Mucosa of rectum (tissue), 2 donors: ENCODE results near the gene FLNB.

Experiments
- H3K27ac ChIP-seq, 2 donors: one replicate each; pipeline ENCODE4 v1.7.0; 2013; ENCODE audit warnings: inconsistent platforms in 2 of 2, low read depth in 2 of 2, low read length in 2 of 2
- H3K27me3 ChIP-seq, 2 donors: one replicate each; pipeline ENCODE4 v1.7.0; 2013; ENCODE audit warnings: low read length in 2 of 2; ENCODE audit not compliant: control insufficient read depth in 2 of 2, insufficient read depth in 2 of 2
- H3K36me3 ChIP-seq, 2 donors: one replicate each; pipeline ENCODE4 v1.7.0; 2013; ENCODE audit warnings: low read length in 2 of 2; ENCODE audit not compliant: control insufficient read depth in 2 of 2, insufficient read depth in 2 of 2
- H3K4me1 ChIP-seq, 2 donors: one replicate each; pipeline ENCODE4 v1.7.0; 2013; ENCODE audit warnings: low read length in 2 of 2, mild to moderate bottlenecking in 1 of 2; ENCODE audit not compliant: control insufficient read depth in 2 of 2, insufficient read depth in 2 of 2
- H3K4me3 ChIP-seq, 2 donors: one replicate each; pipeline ENCODE4 v1.7.0; 2013; ENCODE audit warnings: low read length in 2 of 2
- H3K9ac ChIP-seq, 2 donors: one replicate each; pipeline ENCODE4 v1.7.0; 2013; ENCODE audit warnings: low read length in 2 of 2, low read depth in 1 of 2, mild to moderate bottlenecking in 1 of 2
- H3K9me3 ChIP-seq, 2 donors: one replicate each; pipeline ENCODE4 v1.7.0; 2013; ENCODE audit warnings: low read length in 2 of 2; ENCODE audit not compliant: control insufficient read depth in 2 of 2
- donor health status: healthy.
- donor health status: Normal muscosa, but diverticular disease.

The FLNB gene

DNA sequence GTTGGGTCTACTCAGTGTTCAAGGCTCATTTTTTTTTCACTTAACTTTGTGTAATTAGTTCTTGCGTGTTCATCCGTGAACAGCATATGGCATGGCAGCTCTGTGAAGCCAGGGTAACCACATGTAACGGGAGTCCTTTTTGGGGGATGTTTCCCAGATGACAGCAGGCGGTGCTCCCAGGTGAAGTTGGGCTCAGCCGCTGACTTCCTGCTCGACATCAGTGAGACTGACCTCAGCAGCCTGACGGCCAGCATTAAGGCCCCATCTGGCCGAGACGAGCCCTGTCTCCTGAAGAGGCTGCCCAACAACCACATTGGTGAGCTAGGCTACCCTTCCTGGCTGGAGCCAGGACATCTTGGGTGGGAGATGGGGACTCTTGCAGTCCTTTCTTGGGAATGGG lies 139.8 kb downstream of the FLNB start:
- Histone ChIP-seq H3K4me3 (no peak overlapping the region), H3K36me3 (peaks cover 89 to 95% of the 10 kb centered on the region in 2 donors), H3K9me3 (no peaks in the 10 kb centered on the region), H3K27me3 (no peaks in the 10 kb centered on the region), H3K9ac (no peak overlapping the region), H3K27ac (no peak overlapping the region), H3K4me1 (no peaks in the 10 kb centered on the region)

DNA sequence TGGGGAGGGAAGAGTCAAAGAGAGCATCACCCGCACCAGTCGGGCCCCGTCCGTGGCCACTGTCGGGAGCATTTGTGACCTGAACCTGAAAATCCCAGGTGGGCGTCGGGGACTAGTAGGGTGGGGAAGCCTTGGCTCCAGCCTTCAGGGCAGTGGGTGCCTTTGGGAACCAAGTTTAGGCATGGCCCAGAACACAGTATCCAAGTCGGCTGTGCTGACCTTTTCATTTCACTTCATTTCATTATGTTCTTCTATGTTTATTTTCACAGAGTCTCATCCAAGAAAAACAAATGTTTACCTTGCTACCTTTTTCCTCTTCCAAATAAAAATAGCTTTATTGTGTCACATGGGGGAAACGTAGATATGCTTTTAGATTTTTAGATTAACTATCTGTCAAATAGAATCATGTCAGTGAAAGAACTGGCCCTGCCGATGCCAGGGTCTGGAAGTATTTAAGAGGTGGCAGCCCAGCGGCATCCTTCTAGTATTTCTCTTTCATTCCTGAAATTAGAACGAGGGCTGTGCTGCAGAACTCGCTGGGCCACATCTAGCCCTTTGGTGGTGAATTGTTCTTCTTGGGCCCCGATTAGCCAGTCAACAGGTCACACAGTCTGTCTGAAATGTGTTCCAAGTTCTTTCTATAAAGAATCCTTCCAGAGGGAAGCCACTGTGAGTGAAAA lies 142.0 kb downstream of the FLNB start:
- no peaks in the 10 kb centered on the region for H3K4me1 ChIP-seq
- no peak overlapping the region for H3K4me3 ChIP-seq
- no peak overlapping the region for H3K9ac ChIP-seq
- peaks cover 91 to 94% of the 10 kb centered on the region in 2 donors for H3K36me3 ChIP-seq
- no peaks in the 10 kb centered on the region for H3K27me3 ChIP-seq
- H3K9me3 ChIP-seq: no peaks in the 10 kb centered on the region
- no peak overlapping the region for H3K27ac ChIP-seq

DNA sequence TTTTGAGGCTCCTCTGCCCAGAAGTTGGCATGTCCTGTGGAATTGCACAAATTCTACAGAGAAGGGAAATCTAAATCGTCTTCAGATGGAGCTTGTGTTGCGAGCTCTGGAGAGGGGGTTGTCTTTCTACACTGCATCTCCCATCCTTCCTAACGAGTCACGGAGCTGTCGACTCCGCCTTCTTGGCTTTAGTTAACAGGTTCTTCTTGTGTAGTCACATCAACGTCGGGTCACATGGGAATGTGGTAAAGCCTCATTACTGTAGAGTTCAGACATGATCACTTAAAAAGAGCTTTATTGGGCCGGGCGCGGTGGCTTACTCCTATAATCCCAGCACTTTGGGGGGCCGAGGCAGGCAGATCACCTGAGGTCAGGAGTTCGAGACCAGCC lies 142.6 kb downstream of the FLNB start:
- H3K9me3 ChIP-seq: no peaks in the 10 kb centered on the region
- no peak overlapping the region for H3K9ac ChIP-seq
- H3K4me1 ChIP-seq: no peaks in the 10 kb centered on the region
- no peaks in the 10 kb centered on the region for H3K27me3 ChIP-seq
- no peak overlapping the region for H3K4me3 ChIP-seq
- H3K27ac ChIP-seq: no peak overlapping the region
- H3K36me3 ChIP-seq: peaks cover 90 to 92% of the 10 kb centered on the region in 2 donors

DNA sequence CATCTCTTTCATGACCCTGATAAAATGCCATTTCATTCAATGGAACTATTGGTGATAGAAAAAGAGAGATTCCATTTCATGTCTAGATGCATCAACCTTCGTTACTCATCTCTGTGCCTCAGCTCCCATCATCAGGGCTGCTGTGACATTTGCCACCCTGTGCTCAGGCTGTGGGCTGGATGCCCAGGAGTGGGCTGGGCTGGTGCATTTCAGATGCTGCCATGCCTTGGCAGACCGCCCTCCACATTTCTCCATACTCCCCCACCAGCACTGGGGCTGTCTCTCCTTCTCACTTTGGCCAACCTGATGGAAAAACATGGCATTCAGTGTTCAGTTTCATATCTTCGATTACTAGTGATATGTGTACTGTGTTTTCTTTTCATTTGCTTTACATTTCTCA lies 143.4 kb downstream of the FLNB start:
- H3K9ac ChIP-seq: no peak overlapping the region
- H3K9me3 ChIP-seq: no peaks in the 10 kb centered on the region
- H3K4me1 ChIP-seq: no peaks in the 10 kb centered on the region
- no peak overlapping the region for H3K4me3 ChIP-seq
- no peak overlapping the region for H3K27ac ChIP-seq
- no peaks in the 10 kb centered on the region for H3K27me3 ChIP-seq
- H3K36me3 ChIP-seq: peaks cover 90 to 92% of the 10 kb centered on the region in 2 donors

DNA sequence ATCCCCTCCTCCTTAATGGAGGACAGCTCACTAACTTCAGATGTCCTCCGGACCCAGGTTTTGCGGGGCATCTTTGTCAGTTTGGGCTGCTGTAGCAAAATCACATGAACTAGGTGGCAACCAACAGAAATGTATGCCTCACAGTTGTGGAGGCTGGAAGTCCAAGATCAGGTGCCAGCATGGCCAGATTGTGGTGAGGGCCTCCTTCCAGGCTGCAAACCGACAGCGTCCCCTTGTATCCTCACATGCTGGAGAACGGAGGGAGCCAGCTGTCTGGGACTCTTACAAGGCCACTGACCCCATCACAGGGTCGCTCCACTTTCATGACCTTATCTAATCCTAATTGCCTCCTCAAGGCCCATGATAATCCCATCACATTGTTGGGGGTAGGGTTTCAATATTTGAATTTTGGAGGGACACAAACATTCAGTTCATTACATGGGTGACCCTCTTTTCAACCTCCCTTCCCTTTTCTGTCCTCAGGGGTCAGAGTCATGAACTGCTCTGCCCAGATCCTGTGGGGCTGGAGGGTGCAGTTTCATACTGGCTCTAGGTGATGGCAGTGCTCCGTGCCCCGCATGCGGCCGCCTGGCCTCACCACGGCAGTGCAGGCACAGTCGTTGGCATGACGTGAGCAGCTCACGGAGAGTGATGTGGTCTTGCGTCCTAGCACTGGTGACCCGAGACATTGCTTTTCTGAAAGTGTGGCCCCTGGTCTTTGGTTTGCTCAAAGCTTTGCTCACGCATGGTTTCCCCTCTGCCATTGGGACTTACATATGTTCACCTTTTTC lies 144.2 kb downstream of the FLNB start:
- Histone ChIP-seq H3K4me3 (no peak overlapping the region), H3K27me3 (no peaks in the 10 kb centered on the region), H3K36me3 (peaks cover 90 to 92% of the 10 kb centered on the region in 2 donors), H3K9ac (no peak overlapping the region), H3K9me3 (no peaks in the 10 kb centered on the region), H3K27ac (no peak overlapping the region), H3K4me1 (no peaks in the 10 kb centered on the region)

DNA sequence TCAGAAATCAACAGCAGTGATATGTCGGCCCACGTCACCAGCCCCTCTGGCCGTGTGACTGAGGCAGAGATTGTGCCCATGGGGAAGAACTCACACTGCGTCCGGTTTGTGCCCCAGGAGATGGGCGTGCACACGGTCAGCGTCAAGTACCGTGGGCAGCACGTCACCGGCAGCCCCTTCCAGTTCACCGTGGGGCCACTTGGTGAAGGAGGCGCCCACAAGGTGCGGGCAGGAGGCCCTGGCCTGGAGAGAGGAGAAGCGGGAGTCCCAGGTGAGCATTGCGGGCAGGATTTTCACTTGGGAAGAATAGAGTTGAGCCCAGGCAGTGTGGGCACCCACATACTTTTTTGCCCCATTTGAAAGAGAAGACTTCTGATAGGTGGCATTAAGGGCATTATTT lies 145.1 kb downstream of the FLNB start:
- Histone ChIP-seq H3K27ac (no peak overlapping the region), H3K36me3 (peaks cover 90 to 91% of the 10 kb centered on the region in 2 donors), H3K4me3 (no peak overlapping the region), H3K4me1 (no peaks in the 10 kb centered on the region), H3K9me3 (no peaks in the 10 kb centered on the region), H3K9ac (no peak overlapping the region), H3K27me3 (no peaks in the 10 kb centered on the region)

DNA sequence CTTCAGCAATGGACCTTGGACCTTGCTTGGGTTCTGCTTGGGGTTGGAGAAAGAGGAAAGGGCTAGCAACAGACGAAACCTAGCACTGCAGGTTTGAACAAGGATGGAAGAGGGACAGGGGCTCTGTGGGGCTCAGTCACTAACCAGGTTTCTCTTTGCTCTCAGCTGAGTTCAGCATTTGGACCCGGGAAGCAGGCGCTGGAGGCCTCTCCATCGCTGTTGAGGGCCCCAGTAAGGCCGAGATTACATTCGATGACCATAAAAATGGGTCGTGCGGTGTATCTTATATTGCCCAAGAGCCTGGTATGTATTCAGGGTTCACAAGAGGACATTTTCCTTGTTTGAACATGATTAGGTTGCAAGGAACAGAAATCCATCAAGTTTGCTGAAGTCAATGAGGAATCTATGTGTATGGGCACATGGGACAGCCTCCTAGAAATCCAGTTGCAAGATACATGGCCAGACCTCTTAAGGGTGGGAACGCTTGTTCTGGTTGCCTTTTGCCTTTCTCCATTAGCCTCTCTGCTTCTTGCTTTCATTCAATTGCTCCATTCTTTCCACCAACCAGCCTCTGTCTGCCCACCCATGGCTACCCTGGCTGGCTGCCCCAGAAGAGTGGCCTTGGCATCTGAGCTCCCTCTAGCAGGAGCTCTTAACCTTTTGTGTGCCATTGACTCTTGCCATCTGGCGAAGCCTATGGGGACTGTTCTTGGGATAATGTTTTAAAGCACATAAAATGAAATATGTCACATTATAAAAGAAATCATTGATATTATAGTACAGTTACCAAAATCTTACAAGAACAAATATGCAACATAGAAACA lies 146.6 kb downstream of the FLNB start:
- Histone ChIP-seq H3K4me1 (no peaks in the 10 kb centered on the region), H3K9me3 (no peaks in the 10 kb centered on the region), H3K27ac (no peak overlapping the region), H3K9ac (no peak overlapping the region), H3K4me3 (no peak overlapping the region), H3K27me3 (no peaks in the 10 kb centered on the region), H3K36me3 (peaks cover 90 to 91% of the 10 kb centered on the region in 2 donors)

DNA sequence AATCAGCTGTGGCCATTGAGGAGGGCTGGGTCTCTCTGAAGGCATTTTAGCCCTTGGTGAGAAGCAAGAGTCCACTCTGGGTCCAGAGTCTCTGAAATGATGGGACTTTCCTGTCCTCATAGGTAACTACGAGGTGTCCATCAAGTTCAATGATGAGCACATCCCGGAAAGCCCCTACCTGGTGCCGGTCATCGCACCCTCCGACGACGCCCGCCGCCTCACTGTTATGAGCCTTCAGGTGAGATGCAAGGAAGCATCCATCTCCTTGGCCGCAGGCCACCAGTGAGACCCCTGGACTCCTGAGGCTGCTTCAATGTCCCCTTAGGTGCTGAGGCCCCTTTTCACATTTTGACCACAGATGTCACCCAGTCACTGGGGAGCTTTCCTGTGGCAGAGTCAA lies 147.6 kb downstream of the FLNB start:
- Histone ChIP-seq H3K27me3 (no peaks in the 10 kb centered on the region), H3K9me3 (no peaks in the 10 kb centered on the region), H3K4me1 (no peaks in the 10 kb centered on the region), H3K27ac (no peak overlapping the region), H3K9ac (no peak overlapping the region), H3K36me3 (peaks cover 87 to 88% of the 10 kb centered on the region in 2 donors), H3K4me3 (no peak overlapping the region)

DNA sequence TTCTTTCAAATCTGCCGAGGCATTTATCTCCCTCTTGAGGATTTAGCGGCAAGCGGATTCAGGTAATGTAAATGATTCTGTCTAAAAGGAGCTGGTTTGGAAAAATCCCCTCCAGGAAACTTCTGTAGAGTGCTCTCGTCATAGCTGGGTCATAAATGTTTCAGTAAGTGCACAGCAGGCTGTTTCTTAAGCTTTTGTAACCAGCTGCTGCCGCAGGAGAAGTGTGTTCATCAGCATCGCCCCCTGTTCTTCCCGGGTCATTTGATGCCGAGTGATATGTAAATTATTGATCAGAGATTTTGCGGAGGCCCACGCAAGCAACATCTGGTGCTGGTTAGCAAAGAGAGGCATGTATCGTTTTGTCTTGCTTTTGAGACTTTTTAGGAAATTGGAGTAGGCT lies 149.5 kb downstream of the FLNB start:
- no peak overlapping the region for H3K9ac ChIP-seq
- H3K4me3 ChIP-seq: no peak overlapping the region
- H3K4me1 ChIP-seq: no peaks in the 10 kb centered on the region
- H3K9me3 ChIP-seq: no peaks in the 10 kb centered on the region
- H3K27ac ChIP-seq: no peak overlapping the region
- H3K27me3 ChIP-seq: no peaks in the 10 kb centered on the region
- peaks cover 88 to 89% of the 10 kb centered on the region in 2 donors for H3K36me3 ChIP-seq
